ENCODE data around the gene PARS2. TPM values are rescaled to one million over a fixed set of nuclear protein-coding genes. Genes with fewer than 3 reads are reported as not detected.
A peak's percentile ranks its signal among the peaks of the same experiment; 100 is the strongest.

Gene PARS2
- total RNA-seq, 1 donor from 2014 or later: 3.3 TPM

DNA sequence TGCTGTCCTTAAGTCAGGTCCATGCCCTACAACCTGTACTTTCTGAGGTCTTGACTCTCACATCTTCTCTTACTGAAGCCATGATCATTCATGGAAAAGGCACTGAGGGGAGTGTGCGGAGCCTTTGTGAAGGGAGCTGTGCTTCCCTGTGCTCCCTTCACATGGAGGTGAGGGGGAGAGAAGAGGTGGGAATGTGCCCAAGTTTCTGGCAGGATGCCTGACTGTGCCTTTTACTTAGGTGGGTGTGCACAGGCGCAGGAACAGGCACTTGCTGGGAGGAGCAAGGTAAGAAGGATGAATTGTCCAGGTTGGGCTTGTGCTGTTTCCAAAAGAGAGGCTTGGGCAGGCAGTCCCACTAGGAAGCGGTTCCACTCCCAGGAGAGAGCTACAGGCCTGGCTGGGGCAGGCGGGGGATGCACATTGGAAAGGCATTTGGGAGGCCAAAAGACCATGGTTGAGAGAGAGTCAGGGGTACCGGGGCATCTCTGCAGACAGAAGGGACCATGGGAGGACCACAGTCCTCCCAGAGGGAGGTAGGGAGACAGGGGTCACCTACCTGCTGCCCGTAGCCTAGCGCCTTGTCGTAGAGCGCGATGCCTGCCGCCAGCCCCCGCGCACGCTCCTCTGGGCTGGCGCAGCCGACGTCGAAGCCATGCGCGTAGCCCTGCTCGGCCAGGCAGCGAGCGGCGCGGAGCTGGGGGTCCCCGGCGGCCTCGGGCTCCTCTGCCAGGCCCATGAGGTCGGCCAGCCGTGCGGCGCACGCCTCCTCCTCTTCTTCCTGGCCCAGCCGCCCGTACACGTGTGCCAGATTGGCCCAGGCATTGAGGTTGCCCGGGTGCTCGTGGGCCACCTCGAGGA is 35.9 kb upstream of the PARS2 start:
- FAIRE-seq: no peak
- no peak for DNase-seq (ENCODE audit: low spot score in 2 of 2)

DNA sequence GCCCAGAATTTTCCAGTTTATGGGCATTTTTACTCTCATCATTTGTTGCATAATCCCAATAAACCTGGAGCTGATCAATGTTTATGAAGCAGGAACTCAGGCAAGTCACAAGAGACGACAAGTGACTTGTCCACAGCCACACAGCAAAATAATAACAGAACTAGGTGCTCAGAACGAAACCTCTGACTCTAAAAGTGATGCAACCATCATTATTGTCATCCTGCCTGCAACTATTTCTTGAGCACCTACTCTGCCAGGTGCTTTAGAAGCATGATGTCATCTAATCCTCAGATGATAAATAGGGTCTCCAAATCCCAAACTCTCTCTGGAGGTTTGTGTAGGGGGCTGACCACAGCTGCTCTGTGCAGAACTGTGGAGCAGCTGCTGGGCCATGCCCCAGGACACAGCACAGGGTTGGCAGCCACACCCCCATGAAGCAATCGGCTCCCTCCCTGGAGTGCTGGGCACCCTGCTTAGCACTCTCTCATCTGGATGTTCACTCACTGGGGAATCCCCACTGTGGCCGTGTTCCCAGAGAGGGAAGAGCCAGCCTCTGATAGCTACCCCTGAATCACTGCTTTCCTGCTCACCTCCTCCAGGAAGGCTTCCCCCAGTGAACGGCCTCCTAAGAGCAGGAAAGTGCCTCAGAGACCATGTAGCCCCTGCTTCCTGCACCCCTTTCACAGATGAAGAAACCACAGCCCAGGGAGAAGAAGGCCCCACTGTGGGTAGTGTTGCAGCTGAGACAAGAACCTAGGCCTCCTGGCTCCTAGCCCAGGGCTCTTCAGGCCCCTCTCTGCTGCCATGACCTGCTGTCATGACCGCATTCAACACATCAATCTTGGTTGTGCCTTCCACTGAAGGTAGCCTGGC is 34.7 kb upstream of the PARS2 start:
- no peak for FAIRE-seq

DNA sequence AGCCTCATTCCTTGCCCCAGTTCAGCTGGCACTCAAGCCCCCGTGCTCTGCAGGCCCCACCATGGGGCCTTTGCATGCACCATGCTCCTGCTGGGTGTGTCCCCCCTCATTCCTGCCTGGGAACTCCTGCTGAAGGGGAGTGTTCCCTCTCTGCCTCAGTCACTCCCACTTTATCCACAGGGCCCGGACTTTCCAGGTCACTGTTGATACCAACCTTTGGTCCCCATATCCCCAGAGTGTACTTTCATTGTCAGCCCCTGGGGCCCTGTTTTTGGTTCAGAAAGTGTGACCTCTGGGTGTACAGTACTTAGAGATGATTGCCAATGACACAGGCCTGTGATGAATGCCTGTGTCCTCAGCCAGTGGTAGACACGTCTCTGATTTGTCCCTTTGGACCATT is 33.9 kb upstream of the PARS2 start:
- DNase-seq (ENCODE audit: low spot score in 2 of 2): no peak

More for the DNA sequence above, 34.7 kb upstream of the PARS2 start:
- DNase-seq (ENCODE audit: low spot score in 2 of 2): no peak

GRCh38 chr1:54796902-54797301 is 32.6 kb upstream of the PARS2 start:
- DNase-seq (ENCODE audit: low spot score in 2 of 2): no peak
- no peak for FAIRE-seq

More for the DNA sequence above, 33.9 kb upstream of the PARS2 start:
- no peak for FAIRE-seq

DNA sequence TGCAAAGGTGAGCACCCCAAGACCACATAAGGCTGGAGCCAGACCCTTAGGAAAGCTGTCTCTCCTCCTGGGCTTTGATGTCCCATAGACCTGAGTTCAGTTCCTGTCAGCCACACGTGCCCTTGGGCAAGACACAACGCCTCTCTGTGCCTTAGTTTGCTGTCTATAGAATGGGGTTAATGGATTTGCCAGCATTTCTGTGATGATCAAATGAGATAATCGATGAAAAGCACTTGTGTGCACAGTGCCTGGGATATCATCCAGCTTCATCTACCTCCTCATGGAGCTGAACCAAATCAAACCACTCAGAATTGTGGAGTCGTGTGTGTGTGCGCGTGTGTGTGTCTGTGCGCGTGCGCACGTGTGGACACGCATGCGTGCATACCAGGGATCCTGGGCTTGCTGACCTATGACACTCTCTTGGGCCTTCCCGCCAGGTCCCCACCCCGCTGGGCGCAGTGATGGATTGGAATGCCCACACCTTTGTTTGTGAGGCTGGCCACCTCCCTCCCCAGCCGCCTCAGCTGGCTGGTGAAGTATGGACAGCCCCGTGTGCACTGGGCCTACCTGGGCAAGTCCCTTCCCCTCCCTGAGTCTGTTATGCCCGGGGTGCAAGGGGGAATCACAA is 31.6 kb upstream of the PARS2 start:
- DNase-seq (ENCODE audit: low spot score in 2 of 2): no peak
- no peak for FAIRE-seq

GRCh38 chr1:54795356-54795665 is 31.0 kb upstream of the PARS2 start:
- DNase-seq (ENCODE audit: low spot score in 2 of 2) (no peak), FAIRE-seq (no peak)

GRCh38 chr1:54794451-54795355 is 30.4 kb upstream of the PARS2 start:
- no peak for DNase-seq (ENCODE audit: low spot score in 2 of 2)
- FAIRE-seq: no peak

- FAIRE-seq (no peak), DNase-seq (ENCODE audit: low spot score in 2 of 2) (peak in 1 of 2 donors; percentile 47)
Measured at GRCh38 chr1:54792686-54793282, 28.5 kb upstream of the PARS2 start.

- no peak for DNase-seq (ENCODE audit: low spot score in 2 of 2)
- no peak for FAIRE-seq
Measured at GRCh38 chr1:54791880-54792522, 27.7 kb upstream of the PARS2 start.

DNA sequence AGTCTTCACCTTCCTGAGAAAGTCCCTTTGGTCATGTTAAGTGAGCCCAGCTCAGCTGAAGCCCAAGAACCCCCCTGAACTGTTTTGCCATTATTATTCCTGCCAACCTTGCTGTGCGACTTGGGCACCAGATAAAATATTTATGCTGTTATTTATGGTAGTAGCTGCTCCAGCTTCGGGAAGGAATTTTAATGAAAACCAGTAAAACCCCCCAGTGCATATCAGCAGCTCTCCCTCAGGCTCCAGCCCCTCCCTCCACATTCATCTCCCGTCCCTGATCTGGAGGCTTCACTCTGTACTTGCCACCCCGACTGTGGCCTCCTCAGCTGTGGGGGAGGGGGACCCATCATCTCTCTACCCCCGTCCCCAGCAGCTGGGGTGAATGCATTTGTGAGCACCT is 24.1 kb upstream of the PARS2 start:
- FAIRE-seq (no peak), DNase-seq (ENCODE audit: low spot score in 2 of 2) (no peak)

DNA sequence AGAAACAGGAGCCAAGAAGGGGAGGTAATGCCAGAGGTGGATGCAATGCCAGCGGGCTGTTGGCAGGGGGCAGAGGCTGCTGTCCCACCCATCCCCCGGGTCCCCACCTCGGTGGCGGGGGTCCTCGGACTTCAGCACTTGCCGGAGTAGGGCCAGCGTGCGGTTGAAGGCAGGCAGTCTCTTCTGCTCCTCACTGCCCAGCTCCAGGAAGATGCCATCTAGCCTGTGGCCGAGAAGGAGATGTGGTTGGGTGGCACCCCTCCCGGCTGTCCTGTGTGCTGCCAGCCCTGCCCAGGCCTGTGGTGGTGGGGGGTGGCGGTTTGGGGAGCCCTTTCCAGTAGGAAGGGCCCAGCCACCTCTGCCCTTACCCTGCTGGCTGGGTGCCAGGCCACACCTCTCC is 23.3 kb upstream of the PARS2 start:
- FAIRE-seq (no peak), DNase-seq (ENCODE audit: low spot score in 2 of 2) (no peak)

DNA sequence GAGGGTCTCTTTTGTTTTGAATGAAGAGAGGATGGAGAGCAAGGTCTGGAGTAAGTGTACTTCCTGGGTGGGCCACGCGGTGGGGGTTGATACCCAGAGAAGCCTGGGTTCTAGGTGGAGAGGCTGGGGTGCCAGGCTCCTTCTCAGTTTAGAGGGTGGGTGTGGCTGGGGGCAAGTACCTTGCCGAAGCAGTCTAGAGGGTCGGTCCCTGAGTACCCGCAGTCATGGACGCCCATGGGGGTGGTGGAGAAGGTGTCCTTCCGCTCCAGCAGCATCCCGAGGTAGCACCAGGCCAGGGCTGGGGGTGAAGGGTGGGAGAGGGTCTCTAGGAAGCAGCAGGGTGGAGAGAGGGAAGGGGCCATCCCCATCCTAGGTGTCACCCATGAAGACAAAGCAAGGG is 22.5 kb upstream of the PARS2 start:
- FAIRE-seq (no peak), DNase-seq (ENCODE audit: low spot score in 2 of 2) (no peak)

DNA sequence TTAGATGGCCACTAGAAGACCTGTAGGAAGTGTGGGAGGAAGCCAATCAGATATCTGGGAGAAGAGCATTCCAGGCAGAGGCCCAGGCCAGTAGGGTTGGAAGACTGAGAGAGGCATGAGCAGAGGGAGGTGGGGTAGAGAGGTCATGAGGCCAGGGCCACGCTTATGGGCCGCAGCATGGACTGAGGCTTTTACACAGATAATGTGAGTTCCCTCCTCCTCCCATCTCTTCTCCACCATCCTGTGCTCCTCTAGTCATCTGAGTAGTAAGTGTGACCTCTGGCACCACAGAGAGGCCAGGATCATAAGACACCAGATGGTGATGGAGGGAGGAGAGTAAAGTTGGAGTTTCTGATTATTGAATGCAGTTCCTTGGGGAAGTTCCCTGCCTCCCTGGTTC is 19.7 kb upstream of the PARS2 start:
- FAIRE-seq (no peak), DNase-seq (ENCODE audit: low spot score in 2 of 2) (no peak)

- FAIRE-seq (no peak), DNase-seq (ENCODE audit: low spot score in 2 of 2) (no peak)
Measured at GRCh38 chr1:54782588-54782987, 18.3 kb upstream of the PARS2 start.

DNA sequence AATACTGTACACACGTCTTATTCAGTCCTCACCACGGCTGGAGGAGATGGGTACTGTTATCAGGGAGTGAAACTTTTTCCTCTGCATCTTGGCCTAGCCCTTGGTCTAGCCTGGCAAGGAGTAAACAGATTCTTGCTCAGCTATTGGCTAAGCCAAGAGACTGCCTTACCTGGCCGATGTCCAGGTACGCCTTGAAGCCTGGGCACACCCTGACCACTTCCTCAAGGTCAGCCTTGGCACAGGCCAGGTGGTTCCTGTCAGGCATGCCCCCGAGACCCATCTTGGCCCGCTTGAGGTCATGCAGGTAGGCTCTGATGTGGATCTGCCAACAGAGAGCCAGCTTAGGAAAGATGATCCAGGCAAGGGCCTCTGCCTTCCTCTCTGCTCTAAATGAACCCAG is 17.8 kb upstream of the PARS2 start:
- DNase-seq (ENCODE audit: low spot score in 2 of 2) (no peak), FAIRE-seq (no peak)

GRCh38 chr1:54781023-54781723 is 16.9 kb upstream of the PARS2 start:
- DNase-seq (ENCODE audit: low spot score in 2 of 2): no peak
- FAIRE-seq: no peak

DNA sequence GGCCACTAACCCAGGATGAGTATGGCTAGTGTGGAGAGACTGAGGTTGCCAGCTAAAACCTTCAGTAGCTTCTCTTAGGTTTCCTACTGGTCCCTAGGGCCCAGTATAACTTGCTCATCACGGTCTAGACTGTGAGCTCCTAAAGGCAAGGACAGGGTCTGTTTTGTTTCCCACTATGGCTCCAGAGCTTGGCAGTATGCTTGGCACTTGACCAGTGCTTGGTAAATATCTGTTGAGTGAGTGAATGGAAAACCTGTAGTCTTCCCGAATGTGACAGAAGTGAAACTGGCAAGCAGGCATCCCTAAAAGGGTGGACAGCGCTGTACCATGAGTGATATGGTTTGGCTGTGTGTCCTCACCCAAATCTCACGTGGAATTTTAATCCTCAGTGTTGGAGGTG is 13.1 kb upstream of the PARS2 start:
- DNase-seq (ENCODE audit: low spot score in 2 of 2) (no peak), FAIRE-seq (no peak)

- DNase-seq (ENCODE audit: low spot score in 2 of 2): no peak
- no peak for FAIRE-seq
Measured at GRCh38 chr1:54777011-54777410, 12.7 kb upstream of the PARS2 start.
